Measurements from ENCODE around the gene FCGBP.

Gene FCGBP

DNA sequence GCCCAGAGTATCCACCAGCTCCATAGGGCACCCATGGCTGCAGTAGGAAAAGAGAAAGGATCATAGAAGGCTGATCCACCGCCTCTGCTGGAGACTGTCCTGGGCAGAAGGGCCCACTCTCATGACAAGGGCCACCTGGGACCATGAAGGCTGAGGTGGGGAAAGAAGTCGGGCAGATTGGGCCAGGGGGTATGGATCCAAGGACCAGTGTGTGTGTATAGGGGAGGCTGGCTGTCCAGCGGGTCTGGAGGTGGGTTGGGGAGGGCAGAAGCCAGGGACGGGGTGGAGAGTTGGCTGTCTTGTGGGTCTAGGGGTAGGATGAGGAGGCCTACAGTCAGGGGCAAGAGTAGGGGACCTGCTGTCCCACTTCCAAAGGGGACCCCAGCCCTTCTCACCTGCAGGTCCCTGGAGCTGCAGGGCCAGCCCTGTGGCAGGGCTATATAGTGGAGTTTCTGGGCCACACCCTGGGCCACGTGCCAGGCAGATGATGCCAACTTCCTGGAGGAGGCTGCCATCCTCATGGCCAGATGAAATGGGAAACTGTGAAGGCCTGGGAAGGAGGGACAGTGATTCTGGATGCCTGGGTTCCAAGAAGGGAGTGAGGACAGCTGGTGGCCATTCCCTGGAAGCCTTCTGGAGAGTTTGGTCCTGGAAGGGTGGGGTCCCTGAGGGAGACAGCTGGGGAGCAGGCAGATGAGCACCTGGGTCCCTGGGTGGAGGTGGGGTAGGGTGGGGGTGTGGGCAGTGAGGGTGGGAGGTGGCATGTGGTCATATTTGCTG lies at the start of gene FCGBP:
TSS of gene FCGBP (minus strand) at position 51 of the 780 bp plus-strand sequence.
- no peaks in the 10 kb centered on the region for H3K9me3 ChIP-seq (ENCODE audit: low read length)
- H3K4me1 ChIP-seq (ENCODE audit: insufficient read depth, low read length): no peaks in the 10 kb centered on the region
- H3K27me3 ChIP-seq (ENCODE audit: insufficient read depth, low read length): peaks cover 2% of the 10 kb centered on the region
- H2AFZ ChIP-seq (ENCODE audit: low read depth, low read length): no peak within 1 kb of the TSS
- H3K4me3 ChIP-seq (ENCODE audit: low read length): no peak within 1 kb of the TSS
- no peaks in the 10 kb centered on the region for H3K36me3 ChIP-seq (ENCODE audit: insufficient read depth, low read length)

DNA sequence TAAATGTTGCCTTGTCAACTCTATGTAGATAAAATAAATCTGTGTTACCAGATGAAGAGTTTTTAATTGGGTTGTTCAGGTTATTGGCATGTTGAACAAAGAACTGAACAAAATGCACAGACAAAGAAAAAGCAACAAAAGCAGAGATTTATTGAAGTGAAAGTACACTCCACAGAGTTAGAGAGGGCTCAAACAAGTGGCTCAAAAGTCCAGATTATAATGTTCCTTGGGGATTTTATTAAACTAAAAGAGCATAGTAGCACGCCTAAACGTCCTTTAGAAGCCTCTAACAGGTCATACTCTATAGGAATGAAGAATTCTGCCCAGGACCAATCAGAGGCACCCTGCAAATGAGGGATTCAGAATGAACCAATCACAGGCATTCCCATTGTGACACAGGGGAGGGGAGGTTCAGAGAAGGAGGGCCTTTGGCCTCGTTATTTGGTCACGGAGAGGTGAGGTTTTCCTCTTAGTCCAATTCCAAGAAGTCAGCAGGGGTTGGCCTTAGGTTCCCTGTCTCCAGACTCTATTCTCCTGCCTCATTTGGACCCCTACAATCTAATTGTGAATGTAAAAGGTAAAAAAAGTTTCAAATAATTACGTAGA lies 49.4 kb upstream of the FCGBP start:
- Histone ChIP-seq H3K36me3 (ENCODE audit: insufficient read depth, low read length) (peaks cover 40% of the 10 kb centered on the region), H3K4me3 (ENCODE audit: low read length) (no peak overlapping the region), H3K4me1 (ENCODE audit: insufficient read depth, low read length) (no peaks in the 10 kb centered on the region), H2AFZ (ENCODE audit: low read depth, low read length) (no peak overlapping the region), H3K9me3 (ENCODE audit: low read length) (peaks cover 21% of the 10 kb centered on the region), H3K27me3 (ENCODE audit: insufficient read depth, low read length) (no peaks in the 10 kb centered on the region)

DNA sequence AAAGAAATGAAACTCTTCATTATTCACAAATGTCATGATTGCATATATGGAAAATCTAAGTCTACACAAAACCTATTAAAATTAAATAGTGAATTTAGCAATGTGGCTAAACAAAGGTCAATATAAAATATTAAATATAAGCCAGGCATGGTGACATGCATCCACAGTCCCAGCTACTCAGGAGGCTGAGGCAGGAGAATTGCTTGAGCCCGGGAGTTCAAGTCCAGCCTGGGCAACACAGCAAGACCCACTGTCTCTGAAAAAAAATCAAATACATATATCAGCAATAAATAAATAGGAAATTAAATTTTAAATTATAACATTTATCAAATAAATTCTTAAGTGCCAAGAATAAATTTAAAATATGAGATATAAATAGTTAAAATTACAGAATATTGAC lies 48.4 kb upstream of the FCGBP start:
- no peaks in the 10 kb centered on the region for H3K27me3 ChIP-seq (ENCODE audit: insufficient read depth, low read length)
- no peaks in the 10 kb centered on the region for H3K4me1 ChIP-seq (ENCODE audit: insufficient read depth, low read length)
- H3K9me3 ChIP-seq (ENCODE audit: low read length): peaks cover 21% of the 10 kb centered on the region
- peaks cover 48% of the 10 kb centered on the region for H3K36me3 ChIP-seq (ENCODE audit: insufficient read depth, low read length)
- no peak overlapping the region for H3K4me3 ChIP-seq (ENCODE audit: low read length)
- no peak overlapping the region for H2AFZ ChIP-seq (ENCODE audit: low read depth, low read length)

GRCh38 chr19:39974377-39975155 lies 40.1 kb upstream of the FCGBP start:
- Histone ChIP-seq H2AFZ (ENCODE audit: low read depth, low read length) (no peak overlapping the region), H3K4me1 (ENCODE audit: insufficient read depth, low read length) (peaks cover 7% of the 10 kb centered on the region), H3K36me3 (ENCODE audit: insufficient read depth, low read length) (peaks cover 65% of the 10 kb centered on the region), H3K4me3 (ENCODE audit: low read length) (no peak overlapping the region), H3K27me3 (ENCODE audit: insufficient read depth, low read length) (no peaks in the 10 kb centered on the region), H3K9me3 (ENCODE audit: low read length) (no peaks in the 10 kb centered on the region)

GRCh38 chr19:39971380-39972035 lies 37.1 kb upstream of the FCGBP start:
- Histone ChIP-seq H3K27me3 (ENCODE audit: insufficient read depth, low read length) (no peaks in the 10 kb centered on the region), H2AFZ (ENCODE audit: low read depth, low read length) (no peak overlapping the region), H3K4me3 (ENCODE audit: low read length) (peak overlapping the region; percentile 83), H3K9me3 (ENCODE audit: low read length) (no peaks in the 10 kb centered on the region), H3K4me1 (ENCODE audit: insufficient read depth, low read length) (peaks cover 7% of the 10 kb centered on the region), H3K36me3 (ENCODE audit: insufficient read depth, low read length) (peaks cover 39% of the 10 kb centered on the region)

GRCh38 chr19:39970675-39971379 lies 36.4 kb upstream of the FCGBP start, which contains the start of gene PSMC4:
TSS of gene PSMC4 (plus strand) at chr19:39971165. CDS start at chr19:39971203, 38 bp downstream.
- Histone ChIP-seq H3K36me3 (ENCODE audit: insufficient read depth, low read length) (peaks cover 36% of the 10 kb centered on the region), H2AFZ (ENCODE audit: low read depth, low read length) (peak within 1 kb of the TSS; percentile 56), H3K9me3 (ENCODE audit: low read length) (no peaks in the 10 kb centered on the region), H3K27me3 (ENCODE audit: insufficient read depth, low read length) (no peaks in the 10 kb centered on the region), H3K4me1 (ENCODE audit: insufficient read depth, low read length) (peaks cover 7% of the 10 kb centered on the region), H3K4me3 (ENCODE audit: low read length) (peak within 1 kb of the TSS; percentile 83)

- Histone ChIP-seq H2AFZ (ENCODE audit: low read depth, low read length) (peak overlapping the region; percentile 56), H3K27me3 (ENCODE audit: insufficient read depth, low read length) (no peaks in the 10 kb centered on the region), H3K9me3 (ENCODE audit: low read length) (no peaks in the 10 kb centered on the region), H3K36me3 (ENCODE audit: insufficient read depth, low read length) (peaks cover 32% of the 10 kb centered on the region), H3K4me3 (ENCODE audit: low read length) (peak overlapping the region; percentile 83), H3K4me1 (ENCODE audit: insufficient read depth, low read length) (peaks cover 7% of the 10 kb centered on the region)
These were observed 35.9 kb upstream of the FCGBP start for GRCh38 chr19:39970425-39970674.

DNA sequence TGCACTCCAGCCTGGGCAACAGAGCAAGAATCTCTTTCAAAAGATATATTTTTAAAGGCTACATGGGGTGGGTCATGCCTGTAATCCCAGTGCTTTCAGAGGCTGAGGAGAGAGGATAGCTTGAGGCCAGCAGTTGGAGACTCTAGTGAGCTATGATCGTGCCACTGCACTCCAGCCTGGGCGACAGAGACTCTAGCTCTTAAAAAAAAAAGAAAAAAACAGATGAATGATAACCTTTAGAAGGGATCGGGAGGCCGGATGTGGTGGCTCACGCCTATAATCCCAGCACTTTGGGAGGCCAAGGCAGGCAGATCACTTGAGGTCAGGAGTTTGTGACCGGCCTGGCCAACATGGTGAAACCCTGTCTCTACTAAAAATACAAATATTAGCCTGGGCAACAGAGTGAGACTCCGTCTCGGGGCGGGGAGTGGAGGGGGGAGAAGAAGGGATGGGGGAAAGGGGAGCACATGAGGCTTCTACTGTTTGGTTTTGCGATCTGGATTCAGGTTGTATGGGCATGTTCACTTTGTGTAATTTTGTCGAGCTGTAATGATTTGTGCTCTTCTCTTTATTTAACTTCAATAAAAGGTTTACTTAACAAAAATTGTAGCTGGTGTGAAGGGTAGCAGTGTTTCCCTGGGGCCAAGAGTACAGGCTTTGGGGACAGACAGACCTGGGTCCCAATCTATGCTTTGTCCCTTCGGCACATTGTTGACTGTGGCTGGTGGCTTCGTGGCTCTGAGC lies 35.4 kb upstream of the FCGBP start:
- peak overlapping the region; percentile 83 for H3K4me3 ChIP-seq (ENCODE audit: low read length)
- H2AFZ ChIP-seq (ENCODE audit: low read depth, low read length): peak overlapping the region; percentile 56
- peaks cover 7% of the 10 kb centered on the region for H3K4me1 ChIP-seq (ENCODE audit: insufficient read depth, low read length)
- peaks cover 27% of the 10 kb centered on the region for H3K36me3 ChIP-seq (ENCODE audit: insufficient read depth, low read length)
- H3K27me3 ChIP-seq (ENCODE audit: insufficient read depth, low read length): no peaks in the 10 kb centered on the region
- H3K9me3 ChIP-seq (ENCODE audit: low read length): no peaks in the 10 kb centered on the region

- H3K9me3 ChIP-seq (ENCODE audit: low read length): no peaks in the 10 kb centered on the region
- peaks cover 7% of the 10 kb centered on the region for H3K4me1 ChIP-seq (ENCODE audit: insufficient read depth, low read length)
- H3K4me3 ChIP-seq (ENCODE audit: low read length): no peak overlapping the region
- H3K27me3 ChIP-seq (ENCODE audit: insufficient read depth, low read length): no peaks in the 10 kb centered on the region
- peaks cover 21% of the 10 kb centered on the region for H3K36me3 ChIP-seq (ENCODE audit: insufficient read depth, low read length)
- H2AFZ ChIP-seq (ENCODE audit: low read depth, low read length): no peak overlapping the region
These were observed 34.8 kb upstream of the FCGBP start for GRCh38 chr19:39969266-39969665.

- H3K4me1 ChIP-seq (ENCODE audit: insufficient read depth, low read length): peaks cover 7% of the 10 kb centered on the region
- H3K36me3 ChIP-seq (ENCODE audit: insufficient read depth, low read length): peaks cover 16% of the 10 kb centered on the region
- H3K4me3 ChIP-seq (ENCODE audit: low read length): no peak overlapping the region
- no peaks in the 10 kb centered on the region for H3K9me3 ChIP-seq (ENCODE audit: low read length)
- H2AFZ ChIP-seq (ENCODE audit: low read depth, low read length): no peak overlapping the region
- no peaks in the 10 kb centered on the region for H3K27me3 ChIP-seq (ENCODE audit: insufficient read depth, low read length)
These were observed 34.4 kb upstream of the FCGBP start for GRCh38 chr19:39968789-39969188.

DNA sequence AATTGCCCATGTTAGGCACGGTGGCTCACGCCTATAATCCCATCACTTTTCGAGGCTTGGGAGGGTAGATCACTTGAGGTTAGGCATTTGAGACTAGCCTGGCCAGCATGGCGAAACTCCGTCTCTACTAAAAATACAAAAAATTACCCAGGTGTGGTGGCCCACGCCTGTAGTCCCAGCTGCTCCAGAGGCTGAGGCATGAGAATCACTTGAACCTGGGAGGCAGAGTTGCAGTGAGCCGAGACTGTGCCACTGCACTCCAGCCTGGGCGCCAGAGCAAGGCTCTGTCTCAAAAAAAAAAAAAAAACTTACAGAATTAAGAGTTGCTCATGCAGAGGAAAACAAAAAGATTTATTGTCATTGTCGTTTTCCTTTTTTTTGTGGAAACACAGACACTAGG lies 33.1 kb upstream of the FCGBP start:
- Histone ChIP-seq H2AFZ (ENCODE audit: low read depth, low read length) (no peak overlapping the region), H3K4me1 (ENCODE audit: insufficient read depth, low read length) (peaks cover 7% of the 10 kb centered on the region), H3K36me3 (ENCODE audit: insufficient read depth, low read length) (peaks cover 5% of the 10 kb centered on the region), H3K27me3 (ENCODE audit: insufficient read depth, low read length) (no peaks in the 10 kb centered on the region), H3K9me3 (ENCODE audit: low read length) (no peaks in the 10 kb centered on the region), H3K4me3 (ENCODE audit: low read length) (no peak overlapping the region)

DNA sequence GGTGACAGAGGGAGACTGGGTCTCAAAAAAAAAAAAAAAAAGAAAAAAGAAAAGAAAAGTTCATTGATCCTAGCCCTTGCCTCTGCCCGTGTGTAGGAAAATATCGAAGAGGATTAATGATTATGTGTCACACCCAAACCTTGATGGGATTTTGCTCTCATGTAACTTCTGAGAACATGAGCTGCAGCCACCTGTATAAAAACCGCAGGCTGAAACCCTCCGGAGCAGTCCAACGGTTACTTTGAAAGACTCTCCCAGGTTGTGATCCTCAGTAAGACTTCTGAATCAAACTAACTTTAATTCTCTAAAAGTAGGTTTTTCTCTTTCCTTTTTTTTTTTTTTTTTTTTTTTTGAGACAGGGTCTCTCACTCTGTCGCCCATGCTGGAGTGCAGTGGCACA lies 32.2 kb upstream of the FCGBP start:
- H2AFZ ChIP-seq (ENCODE audit: low read depth, low read length): no peak overlapping the region
- H3K4me1 ChIP-seq (ENCODE audit: insufficient read depth, low read length): no peaks in the 10 kb centered on the region
- H3K27me3 ChIP-seq (ENCODE audit: insufficient read depth, low read length): no peaks in the 10 kb centered on the region
- H3K36me3 ChIP-seq (ENCODE audit: insufficient read depth, low read length): no peaks in the 10 kb centered on the region
- H3K9me3 ChIP-seq (ENCODE audit: low read length): no peaks in the 10 kb centered on the region
- no peak overlapping the region for H3K4me3 ChIP-seq (ENCODE audit: low read length)

Measured in neuron (in vitro differentiated cells).